IMR-90 (cell line): ENCODE measurements around the gene GABBR2. TPM values are rescaled to one million over a fixed set of nuclear protein-coding genes. Genes with fewer than 3 reads are reported as not detected.

Experiments
- ATAC-seq: fragments of 200-7000 bp; cut with Tn5 transposase; 2 replicates; pipeline ENCODE4 v1.9.1; 2020; ENCODE audit warnings: low read depth, mild to moderate bottlenecking, moderate library complexity
- BruUV-seq: library from RNA; stranded (reverse); fragments of 400-500 nt; replicated peaks from 2 replicates; lab custom pipeline; 2021; lab: Mats Ljungman, UMichigan
- CTCF ChIA-PET: fragments of 300-600 bp; formaldehyde crosslinking; extraction: SDS; loops from one replicate; lab custom pipeline; 2021; ENCODE audit warnings: antibody characterized with exemption; lab: Yijun Ruan, JAX
- POLR2A ChIA-PET: fragments of 300-600 bp; sonication (Branson Sonifier 250); formaldehyde crosslinking; loops from one replicate; lab custom pipeline; 2022; ENCODE audit warnings: antibody characterized with exemption; ENCODE audit not compliant: unreplicated experiment; lab: Charles Lee
- DNase-seq: peaks from one replicate; pipeline ENCODE4 v3.0.0; 2013
- H2AFZ ChIP-seq: replicated peaks from 2 replicates; pipeline ENCODE3; 2013; ENCODE audit warnings: low read length, mild to moderate bottlenecking; ENCODE audit not compliant: poor library complexity
- H2AK5ac ChIP-seq: 2 replicates; pipeline ENCODE4 v1.6.1; 2013; ENCODE audit warnings: low read depth, low read length, inconsistent platforms
- H2AK9ac ChIP-seq: replicated peaks from 2 replicates; pipeline ENCODE3; 2013; ENCODE audit warnings: mild to moderate bottlenecking, low read depth, low read length, moderate library complexity; ENCODE audit not compliant: poor library complexity
- H2BK120ac ChIP-seq: 2 replicates; pipeline ENCODE4 v1.6.1; 2013; ENCODE audit warnings: low read depth, low read length, inconsistent platforms
- H2BK15ac ChIP-seq: 3 replicates; pipeline ENCODE4 v1.6.1; 2013; ENCODE audit warnings: low read depth, low read length, inconsistent platforms
- H2BK20ac ChIP-seq: 2 replicates; pipeline ENCODE4 v1.6.1; 2013; ENCODE audit warnings: low read depth, mild to moderate bottlenecking, inconsistent platforms, low read length, moderate library complexity
- H2BK5ac ChIP-seq: 2 replicates; pipeline ENCODE4 v1.6.1; 2013; ENCODE audit warnings: mild to moderate bottlenecking, low read depth, low read length, inconsistent platforms; ENCODE audit not compliant: poor library complexity, severe bottlenecking
- H3K14ac ChIP-seq: replicated peaks from 2 replicates; pipeline ENCODE4 v1.6.1; 2013; ENCODE audit warnings: low read depth, low read length, inconsistent platforms
- H3K18ac ChIP-seq: 2 replicates; pipeline ENCODE4 v1.6.1; 2013; ENCODE audit warnings: low read depth, low read length, control low read depth
- H3K23ac ChIP-seq: 2 replicates; pipeline ENCODE4 v1.6.1; 2013; ENCODE audit warnings: low read depth, low read length, inconsistent platforms
- H3K27ac ChIP-seq: 2 replicates; pipeline ENCODE4 v1.5.1; 2013; ENCODE audit warnings: mild to moderate bottlenecking, control low read depth, low read length; ENCODE audit not compliant: insufficient read depth
- H3K27me3 ChIP-seq: 2 replicates; pipeline ENCODE4 v1.6.1; 2013; ENCODE audit warnings: low read length; ENCODE audit not compliant: control insufficient read depth, insufficient read depth
- H3K36me3 ChIP-seq: 2 replicates; pipeline ENCODE4 v1.6.1; 2013; ENCODE audit warnings: low read length, mixed read lengths; ENCODE audit not compliant: control insufficient read depth, insufficient read depth
- H3K4ac ChIP-seq: 2 replicates; pipeline ENCODE4 v1.6.1; 2013; ENCODE audit warnings: low read depth, low read length, inconsistent platforms
- H3K4me1 ChIP-seq: 2 replicates; pipeline ENCODE4 v1.6.1; 2013; ENCODE audit warnings: low read length, mixed read lengths; ENCODE audit not compliant: control insufficient read depth, insufficient read depth
- H3K4me2 ChIP-seq: 2 replicates; pipeline ENCODE4 v1.6.1; 2013; ENCODE audit warnings: low read depth, mild to moderate bottlenecking, control low read depth, low read length, moderate library complexity
- H3K4me3 ChIP-seq: 2 replicates; pipeline ENCODE4 v1.5.1; 2013; ENCODE audit warnings: low read depth, mild to moderate bottlenecking, control low read depth, low read length, moderate library complexity; ENCODE audit not compliant: insufficient read depth
- H3K56ac ChIP-seq: 2 replicates; pipeline ENCODE4 v1.6.1; 2013; ENCODE audit warnings: low read length, inconsistent platforms; ENCODE audit not compliant: insufficient read depth; ENCODE audit errors: extremely low read depth
- H3K79me1 ChIP-seq, 2 experiments: 2 replicates each; pipeline ENCODE4 v1.6.1; 2013; ENCODE audit warnings: low read length in 2 of 2, inconsistent platforms in 1 of 2, low read depth in 1 of 2
- H3K9ac ChIP-seq: 2 replicates; pipeline ENCODE4 v1.6.1; 2013; ENCODE audit warnings: low read depth, low read length, control low read depth
- H3K9me1 ChIP-seq: 2 replicates; pipeline ENCODE4 v1.6.1; 2013; ENCODE audit warnings: low read length, inconsistent platforms; ENCODE audit not compliant: insufficient read depth
- H3K9me3 ChIP-seq: 2 replicates; pipeline ENCODE4 v1.6.1; 2013; ENCODE audit warnings: low read length; ENCODE audit not compliant: control insufficient read depth, insufficient read depth
- H4K20me1 ChIP-seq: 2 replicates; pipeline ENCODE4 v1.6.1; 2013; ENCODE audit warnings: low read length, inconsistent platforms; ENCODE audit not compliant: insufficient read depth
- H4K5ac ChIP-seq: 2 replicates; pipeline ENCODE4 v1.6.1; 2013; ENCODE audit warnings: mild to moderate bottlenecking, low read depth, low read length, control low read depth
- H4K8ac ChIP-seq, 2 experiments: 2 replicates each; pipeline ENCODE4 v1.6.1; 2013; ENCODE audit warnings: low read depth in 2 of 2, low read length in 2 of 2, control low read depth in 1 of 2, inconsistent platforms in 1 of 2
- H4K91ac ChIP-seq: 2 replicates; pipeline ENCODE4 v1.6.1; 2013; ENCODE audit warnings: low read depth, low read length, inconsistent platforms; ENCODE audit not compliant: insufficient read depth
- CHD1 ChIP-seq: IDR thresholded peaks from 2 replicates; pipeline ENCODE4 v1.6.1; 2012; ENCODE audit warnings: low read depth, low read length, improper control_type of control experiment
- FOS ChIP-seq: fragments of 150-350 bp; IDR thresholded peaks from 2 replicates; pipeline ENCODE4 v1.6.1; 2016; ENCODE audit warnings: low read depth, low read length
- MAZ ChIP-seq: IDR thresholded peaks from 2 replicates; pipeline ENCODE4 v1.6.1; 2012; ENCODE audit warnings: low read depth, mild to moderate bottlenecking, low read length, improper control_type of control experiment, moderate library complexity, borderline replicate concordance
- RFX5 ChIP-seq: IDR thresholded peaks from 2 replicates; pipeline ENCODE4 v1.8.0; 2012; ENCODE audit warnings: low read depth, mild to moderate bottlenecking, low read length, moderate library complexity
- WGBS, 2 experiments: methylation state at CpG; one replicate each; pipeline versions ENCODE4 v1.1.5 to v1.1.7; 2013; ENCODE audit warnings: missing lambda C conversion rate in 2 of 2; ENCODE audit not compliant: insufficient read length in 1 of 2; ENCODE audit errors: extremely low coverage in 2 of 2; 5-methylcytosine and 5-hydroxymethylcytosine counted together
- dilution Hi-C: fragments of 300-500 bp; cut with HindIII; formaldehyde crosslinking; loops from one replicate; pipeline ENCODE4 v1.14.3; 2018; ENCODE audit warnings: low sequenced_read_pairs; ENCODE audit not compliant: unreplicated experiment
- in situ Hi-C: fragments of 300-500 bp; cut with MboI; formaldehyde crosslinking; loops from 3 replicates; pipeline ENCODE4 v1.14.3; 2019; ENCODE audit warnings: low sequenced_read_pairs, inconsistent platforms, mixed read lengths
- intact Hi-C: fragments of 100-400 bp; cut with micrococcal nuclease; formaldehyde crosslinking; loops from 2 replicates; pipeline ENCODE4 v1.10.0; 2022
- polyA plus RNA-seq, 3 experiments: library from polyadenylated mRNA; depleted of rRNA; stranded (reverse); fragments of >200 nt; gene quantifications; 2 replicates each; pipeline ENCODE4 v1.2.3, GENCODE V29; 2012; ENCODE audit warnings: low replicate concordance in 1 of 3
- total RNA-seq: library from RNA; depleted of rRNA; stranded (reverse); fragments of >200 nt; gene quantifications from 2 replicates; pipeline ENCODE4 v1.2.3, GENCODE V29; 2012

Gene GABBR2
- total and polyA plus RNA-seq, 2 of the 4 experiments (the other 2 are of a cell fraction), result 14.2 to 20.3 TPM

DNA sequence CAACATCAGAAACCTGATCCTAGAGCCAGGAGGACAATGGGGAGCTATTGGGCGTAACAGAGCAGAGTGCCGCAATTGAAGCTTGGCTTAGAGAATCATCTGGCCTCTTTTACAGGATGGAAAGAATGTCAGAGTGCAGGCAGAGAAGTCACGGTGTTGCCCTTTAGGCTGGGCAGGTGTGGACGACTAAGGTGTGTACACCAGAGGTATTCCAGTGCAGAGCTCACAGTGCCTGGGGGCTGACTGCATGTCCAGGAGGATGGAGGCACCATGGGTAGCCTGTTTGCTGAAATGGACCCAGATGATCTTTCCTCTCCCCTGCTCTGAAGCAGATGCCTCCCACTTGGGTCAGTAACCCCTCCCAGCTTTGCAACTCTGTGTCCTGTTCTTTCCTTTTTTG, 404.4 kb downstream of the GABBR2 start:
- H2BK15ac ChIP-seq, result no peak overlapping the region
- dilution Hi-C loops (no loop called here), intact Hi-C loops (no loop called here), in situ Hi-C loops (no loop called here)
- no peak overlapping the region for H2BK20ac ChIP-seq
- BruUV-seq, result no TSS peak
- H3K4me1 ChIP-seq, result no peaks in the 10 kb centered on the region
- H3K56ac ChIP-seq, result no peak overlapping the region
- H4K5ac ChIP-seq, result no peak overlapping the region
- H4K20me1 ChIP-seq, result no peaks in the 10 kb centered on the region
- H3K18ac ChIP-seq, result no peak overlapping the region
- no peaks in the 10 kb centered on the region for H3K27me3 ChIP-seq
- H3K27ac ChIP-seq, result no peak overlapping the region
- H3K4me3 ChIP-seq, result no peak overlapping the region
- 0 out of 2 replicates have a peak, but pooled peaks cover 3% of the 10 kb centered on the region for H3K9me1 ChIP-seq
- H3K36me3 ChIP-seq, result peaks cover 13% of the 10 kb centered on the region
- no peaks in the 10 kb centered on the region for H3K79me1 ChIP-seq
- CTCF ChIA-PET, result no interaction called here
- no peak overlapping the region for H3K23ac ChIP-seq
- H4K8ac ChIP-seq, result no peak overlapping the region
- H3K14ac ChIP-seq, result no peak overlapping the region
- no peak overlapping the region for H2AFZ ChIP-seq
- POLR2A ChIA-PET, result no interaction called here
- WGBS, 2 experiments, result 100% methylated on average over 2 of the region's 4 CpGs; no CpG with 5 or more reads in 1 of the 2 experiments
- TF ChIP-seq CHD1 (no peak), FOS (no peak), MAZ (no peak), RFX5 (no peak)
- no peak for ATAC-seq
- no peak for DNase-seq
- H3K4ac ChIP-seq, result no peak overlapping the region
- H4K91ac ChIP-seq, result no peak overlapping the region
- H2BK5ac ChIP-seq, result no peak overlapping the region
- H2AK9ac ChIP-seq, result no peak overlapping the region
- no peak overlapping the region for H3K9ac ChIP-seq
- no peak overlapping the region for H3K4me2 ChIP-seq
- H2AK5ac ChIP-seq, result no peak overlapping the region
- H2BK120ac ChIP-seq, result no peak overlapping the region
- H3K9me3 ChIP-seq, result no peaks in the 10 kb centered on the region
